Breast epithelium (tissue), 4 donors: ENCODE data around the gene OSBPL5. TPM values are rescaled to one million over a fixed set of nuclear protein-coding genes. Genes with fewer than 3 reads are reported as not detected.
"Not testable (repeated sequence)": the region's sequence is repeated elsewhere in the genome, so short reads cannot be mapped to it uniquely, and the experiment has no call there.

Experiments used
- DNase-seq, 2 donors: peaks; one replicate each; pipeline ENCODE4 v3.0.0-alpha.2; 2019; ENCODE audit warnings: low spot score in 2 of 2
- H3K27ac ChIP-seq, 2 donors: fragments of 200-600 bp; sonication (generic) in 1 of 2; one replicate each; pipeline ENCODE4 v1.5.1; 2016 to 2019; ENCODE audit warnings: mild to moderate bottlenecking in 1 of 2
- H3K27me3 ChIP-seq, 2 donors: fragments of 200-600 bp; sonication (generic) in 1 of 2; one replicate each; pipeline versions ENCODE4 v1.5.1 to v1.6.0; 2017 to 2019; ENCODE audit warnings: control low read depth in 1 of 2, mild to moderate bottlenecking in 1 of 2
- H3K36me3 ChIP-seq: fragments of 200-600 bp; one replicate; pipeline ENCODE4 v1.5.1; 2019
- H3K4me1 ChIP-seq, 2 donors: fragments of 200-600 bp; sonication (generic); one replicate each; pipeline ENCODE4 v1.5.1; 2016 to 2019; ENCODE audit warnings: control low read depth in 1 of 2
- H3K4me3 ChIP-seq, 3 donors: fragments of 200-600 bp; sonication (generic); 1 replicate in 2 of 3; 2 replicates in 1 of 3; pipeline ENCODE4 v1.5.1; 2016 to 2019; ENCODE audit warnings: mild to moderate bottlenecking in 3 of 3, moderate library complexity in 2 of 3
- H3K9me3 ChIP-seq, 2 donors: fragments of 200-600 bp; sonication (generic) in 1 of 2; one replicate each; pipeline ENCODE4 v1.5.1; 2016 to 2019; ENCODE audit warnings: control low read depth in 1 of 2
- POLR2A ChIP-seq: fragments of 450-650 bp; IDR thresholded peaks from one replicate; pipeline ENCODE4 v1.6.1; 2016; ENCODE audit warnings: antibody characterized with exemption, mild to moderate bottlenecking, moderate library complexity
- POLR2AphosphoS5 ChIP-seq, 3 donors: sonication (generic); formaldehyde crosslinking; IDR thresholded peaks; one replicate each; pipeline ENCODE4 v1.6.1; 2017; ENCODE audit warnings: antibody characterized with exemption in 3 of 3
- intact Hi-C: fragments of 100-400 bp; cut with DNase I; formaldehyde crosslinking; loops from one replicate; pipeline ENCODE4 v1.15.1; 2023; ENCODE audit warnings: low total_unique reads
- total RNA-seq, 3 donors: library from RNA; depleted of rRNA; stranded (reverse); fragments of >200 nt; gene quantifications; one replicate each; pipeline ENCODE4 v1.1.0, GENCODE V29; 2016
- TF ChIP-seq, protein P1 (sequence below), 3 donors: fragments of 450-650 bp; IDR thresholded peaks; one replicate each; pipeline ENCODE4 v1.5.1; 2016 to 2017; ENCODE audit warnings: antibody characterized with exemption in 3 of 3, mild to moderate bottlenecking in 3 of 3, moderate library complexity in 3 of 3

Gene OSBPL5
- total RNA-seq, 3 donors from 2014 or later: 25.3 to 64.2 (median 27.8) TPM

DNA sequence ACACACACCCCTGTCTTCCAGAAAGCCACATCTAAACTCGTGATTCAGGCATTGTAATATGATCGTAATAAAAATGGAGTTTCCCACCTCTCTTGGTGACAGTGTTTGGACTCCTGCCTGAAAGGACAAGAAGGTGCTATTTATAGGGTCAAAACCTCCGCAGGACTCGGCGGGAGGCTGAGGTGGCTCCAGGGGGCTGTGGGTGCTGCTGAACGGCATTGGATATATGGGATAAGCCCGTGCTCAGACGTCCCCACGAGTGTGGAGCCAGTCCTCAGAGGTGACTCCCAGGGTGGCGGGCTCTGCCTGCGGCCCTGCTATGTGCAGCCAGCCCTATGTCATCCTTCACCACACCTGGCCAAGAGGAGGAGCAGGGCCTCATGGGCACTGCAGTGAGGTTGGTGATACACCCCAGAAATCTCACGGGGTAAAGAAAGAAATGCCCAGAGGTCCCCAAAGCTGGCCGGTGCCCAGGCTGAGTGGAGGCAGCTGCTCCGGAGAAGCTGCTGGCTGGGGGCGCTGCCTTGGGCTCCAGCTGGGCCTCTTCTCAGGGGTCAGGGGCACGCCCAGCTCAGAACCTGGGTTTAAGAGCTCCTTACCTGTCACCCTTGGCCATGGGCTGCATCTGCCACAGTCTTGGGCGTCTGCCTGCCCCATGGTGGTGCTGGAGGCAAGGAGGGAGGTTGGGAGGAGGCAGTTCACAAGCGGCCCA is 5.1 kb upstream of the OSBPL5 start:
- DNase-seq: no peak
- Histone ChIP-seq H3K4me3 (peak overlapping the region in 1 of 3 donors; percentile 65), H3K27ac (peak overlapping the region; percentile 29 to 75)

DNA sequence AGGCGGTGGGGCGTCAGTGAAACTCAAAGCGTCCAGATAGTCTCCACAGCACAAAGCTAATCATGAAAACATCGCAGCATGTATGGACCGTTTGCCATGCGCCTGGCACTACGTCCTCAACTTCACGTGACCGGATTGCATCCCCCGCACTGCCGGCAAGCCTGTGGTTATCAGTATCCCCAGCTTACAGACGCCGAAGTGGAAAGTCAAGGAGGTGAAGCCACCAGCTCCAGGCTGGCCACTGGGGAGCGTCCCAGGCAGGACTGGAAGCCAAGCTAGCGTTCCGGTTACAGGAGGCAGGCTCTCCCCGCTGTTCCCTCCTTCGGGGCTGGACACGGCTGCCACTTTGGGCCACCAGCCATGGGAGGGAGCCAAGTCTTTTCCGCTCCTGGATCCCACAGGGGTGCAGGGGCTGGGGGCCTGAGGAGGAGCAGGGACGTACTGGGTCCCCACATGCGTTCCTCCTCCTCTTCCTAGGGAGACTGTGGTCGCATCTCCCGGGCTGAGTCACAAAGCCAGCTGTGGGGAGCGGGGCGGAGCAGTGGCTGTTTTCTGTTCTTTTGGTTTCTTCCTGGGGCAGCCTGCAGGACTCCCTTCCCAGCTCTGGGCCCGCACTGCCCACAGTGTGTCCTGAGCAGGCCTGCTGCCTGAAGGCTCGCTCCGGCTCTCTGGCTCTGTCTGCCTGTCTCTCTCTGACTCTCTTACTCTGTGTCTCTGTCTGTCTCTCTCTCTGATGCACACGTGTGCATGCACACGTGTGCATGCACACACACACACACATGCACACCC is 4.3 kb upstream of the OSBPL5 start:
- Histone ChIP-seq H3K27me3 (no peaks in the 10 kb centered on the region), H3K36me3 (no peaks in the 10 kb centered on the region), H3K4me3 (peak overlapping the region; percentile 27 to 65 (median 44)), H3K27ac (peak overlapping the region; percentile 29 to 75), H3K9me3 (no peaks in the 10 kb centered on the region), H3K4me1 (peaks cover 8% of the 10 kb centered on the region in 2 donors)
- DNase-seq: peak in 1 of 2 donors; percentile 41
- TF ChIP-seq, protein P1, sequence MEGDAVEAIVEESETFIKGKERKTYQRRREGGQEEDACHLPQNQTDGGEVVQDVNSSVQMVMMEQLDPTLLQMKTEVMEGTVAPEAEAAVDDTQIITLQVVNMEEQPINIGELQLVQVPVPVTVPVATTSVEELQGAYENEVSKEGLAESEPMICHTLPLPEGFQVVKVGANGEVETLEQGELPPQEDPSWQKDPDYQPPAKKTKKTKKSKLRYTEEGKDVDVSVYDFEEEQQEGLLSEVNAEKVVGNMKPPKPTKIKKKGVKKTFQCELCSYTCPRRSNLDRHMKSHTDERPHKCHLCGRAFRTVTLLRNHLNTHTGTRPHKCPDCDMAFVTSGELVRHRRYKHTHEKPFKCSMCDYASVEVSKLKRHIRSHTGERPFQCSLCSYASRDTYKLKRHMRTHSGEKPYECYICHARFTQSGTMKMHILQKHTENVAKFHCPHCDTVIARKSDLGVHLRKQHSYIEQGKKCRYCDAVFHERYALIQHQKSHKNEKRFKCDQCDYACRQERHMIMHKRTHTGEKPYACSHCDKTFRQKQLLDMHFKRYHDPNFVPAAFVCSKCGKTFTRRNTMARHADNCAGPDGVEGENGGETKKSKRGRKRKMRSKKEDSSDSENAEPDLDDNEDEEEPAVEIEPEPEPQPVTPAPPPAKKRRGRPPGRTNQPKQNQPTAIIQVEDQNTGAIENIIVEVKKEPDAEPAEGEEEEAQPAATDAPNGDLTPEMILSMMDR (IDR thresholded peaks at IDR 0.05): no peak
- peak in 1 of 3 donors; percentile 26 for TF ChIP-seq POLR2AphosphoS5 (IDR thresholded peaks at IDR 0.05)
- intact Hi-C loops: no loop called here

More for the DNA sequence above, 5.1 kb upstream of the OSBPL5 start:
- intact Hi-C loops: no loop called here
- Histone ChIP-seq H3K27me3 (no peaks in the 10 kb centered on the region), H3K9me3 (no peaks in the 10 kb centered on the region), H3K4me1 (peaks cover 8% of the 10 kb centered on the region in 2 donors), H3K36me3 (no peaks in the 10 kb centered on the region)
- no peak for TF ChIP-seq POLR2A
- TF ChIP-seq, protein P1 (IDR thresholded peaks at IDR 0.05): no peak
- no peak for TF ChIP-seq POLR2AphosphoS5 (IDR thresholded peaks at IDR 0.05)

DNA sequence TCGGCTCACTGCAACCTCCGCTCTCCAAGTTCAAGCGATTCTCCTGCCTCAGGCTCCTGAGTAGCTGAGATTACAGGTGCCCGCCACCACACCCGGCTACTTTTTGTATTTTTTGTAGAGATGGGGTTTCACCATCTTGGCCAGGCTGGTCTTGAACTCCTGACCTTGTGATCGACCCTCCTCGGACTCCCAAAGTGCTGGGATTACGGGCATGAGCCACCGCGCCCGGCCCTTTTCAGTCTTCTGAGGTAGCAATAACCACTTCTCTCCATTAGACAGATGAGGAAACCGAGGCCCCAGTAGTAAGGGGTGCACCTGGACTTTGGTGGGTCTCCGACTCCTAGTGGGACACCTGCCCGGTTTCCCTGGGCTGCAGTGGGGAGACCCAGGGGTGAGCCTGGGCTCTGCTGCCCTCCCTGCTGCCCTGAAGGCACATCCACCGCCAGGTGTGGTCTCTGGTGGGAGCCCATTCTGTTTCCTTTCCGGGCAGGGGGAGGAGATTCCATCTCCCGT is 3.7 kb upstream of the OSBPL5 start:
- H3K4me1 ChIP-seq, DNase-seq, H3K9me3 ChIP-seq, H3K36me3 ChIP-seq, H3K27me3 ChIP-seq, intact Hi-C loops: not testable (repeated sequence)
- Histone ChIP-seq H3K27ac (peak overlapping the region; percentile 29 to 75), H3K4me3 (peak overlapping the region; percentile 27 to 65 (median 44))

DNA sequence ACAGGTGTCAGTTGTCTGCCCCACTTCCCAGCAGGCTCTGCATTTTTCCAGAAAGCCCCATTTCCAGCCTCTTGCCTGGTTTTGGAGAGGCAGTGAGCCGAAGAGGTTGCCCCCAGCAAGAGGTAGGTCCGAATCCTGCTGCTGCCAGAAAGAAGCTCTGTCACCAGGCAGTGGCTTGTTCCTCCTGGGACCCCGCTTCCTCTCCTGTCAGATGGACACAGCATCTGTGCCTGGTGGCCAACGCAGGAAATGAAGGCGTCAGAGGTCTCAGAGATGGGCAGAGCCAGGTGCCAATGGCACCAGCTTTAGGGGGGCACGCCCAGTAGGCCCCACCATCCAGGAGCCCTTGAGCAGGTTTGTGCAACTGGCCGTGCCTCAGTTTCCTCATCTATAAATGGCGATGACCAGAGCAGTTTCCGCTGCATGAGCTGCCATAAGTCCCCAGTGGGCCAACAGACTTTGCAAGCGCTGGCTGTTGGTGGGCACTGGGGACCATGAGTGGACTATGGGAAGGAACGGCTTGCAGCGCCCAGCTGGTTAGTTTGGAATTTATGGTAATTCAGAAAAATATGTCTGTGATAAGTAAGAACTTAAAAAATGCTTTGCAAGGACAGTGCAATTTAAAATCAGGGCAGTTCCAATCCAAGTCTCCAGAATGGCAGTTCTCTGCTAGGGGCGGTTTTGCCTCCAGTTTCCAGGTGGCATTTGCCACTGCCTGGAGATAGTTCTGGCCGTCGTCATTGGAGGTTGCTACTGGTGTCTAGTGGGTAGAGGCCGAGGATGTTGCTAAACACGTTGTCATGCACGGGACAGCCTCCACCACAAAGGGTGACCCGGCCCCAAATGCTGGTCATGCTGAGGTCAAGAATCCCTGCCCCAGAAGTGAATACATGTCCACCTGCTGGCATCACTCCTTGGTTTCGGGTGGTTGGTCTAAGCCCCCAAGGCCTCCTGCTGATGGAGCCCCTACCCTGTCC is 2.3 kb upstream of the OSBPL5 start:
- Histone ChIP-seq H3K27me3 (no peaks in the 10 kb centered on the region), H3K4me1 (peaks cover 8 to 11% of the 10 kb centered on the region in 2 donors), H3K36me3 (no peaks in the 10 kb centered on the region), H3K4me3 (no peak overlapping the region), H3K27ac (no peak overlapping the region), H3K9me3 (no peaks in the 10 kb centered on the region)
- DNase-seq: no peak
- intact Hi-C loops: no loop called here
- TF ChIP-seq POLR2A (no peak), POLR2AphosphoS5 (IDR thresholded peaks at IDR 0.05) (no peak)
- TF ChIP-seq, protein P1 (IDR thresholded peaks at IDR 0.05): no peak
